PC-9 (cell line): ENCODE measurements around the gene C3. TPM values are rescaled to one million over a fixed set of nuclear protein-coding genes. Genes with fewer than 3 reads are reported as not detected.

ENCODE experiments used
- BruUV-seq: library from RNA; stranded (reverse); fragments of 400-500 nt; replicated peaks from 2 replicates; lab custom pipeline; 2021; lab: Mats Ljungman, UMichigan
- CTCF ChIA-PET: fragments of 300-600 bp; sonication (Branson Sonifier 250); formaldehyde crosslinking; loops from one replicate; lab custom pipeline; 2022; ENCODE audit warnings: antibody characterized with exemption; lab: Charles Lee
- POLR2A ChIA-PET: fragments of 300-600 bp; sonication (Branson Sonifier 250); formaldehyde crosslinking; loops from one replicate; lab custom pipeline; 2022; ENCODE audit warnings: antibody characterized with exemption; ENCODE audit not compliant: unreplicated experiment; lab: Charles Lee
- DNase-seq, 2 experiments: peaks; one replicate each; pipeline versions ENCODE4 v3.0.0 to v3.0.0-alpha.2; 2015 to 2022; ENCODE audit warnings: mixed read lengths in 1 of 2
- H2AFZ ChIP-seq: fragments of 200-600 bp; sonication (generic); 2 replicates; pipeline ENCODE4 v1.8.1; 2017; ENCODE audit warnings: antibody characterized with exemption
- H3F3A ChIP-seq: fragments of 200-600 bp; sonication (generic); 2 replicates; pipeline ENCODE4 v1.8.1; 2017; ENCODE audit warnings: antibody characterized with exemption, mild to moderate bottlenecking, low read depth; ENCODE audit not compliant: insufficient read depth
- H3K27ac ChIP-seq: fragments of 200-600 bp; sonication (generic); 2 replicates; pipeline ENCODE4 v1.6.1; 2016; ENCODE audit warnings: mixed run types
- H3K27me3 ChIP-seq: fragments of 200-600 bp; sonication (generic); 2 replicates; pipeline ENCODE4 v1.6.1; 2016; ENCODE audit warnings: low read depth, mixed run types; ENCODE audit not compliant: insufficient read depth
- H3K36me3 ChIP-seq: fragments of 200-600 bp; sonication (generic); 2 replicates; pipeline ENCODE4 v1.6.1; 2016; ENCODE audit warnings: low read depth, mixed run types
- H3K4me1 ChIP-seq: fragments of 200-600 bp; sonication (generic); replicated peaks from 2 replicates; pipeline ENCODE4 v1.6.1; 2016; ENCODE audit warnings: mixed run types; ENCODE audit not compliant: insufficient read depth
- H3K4me2 ChIP-seq: fragments of 200-600 bp; sonication (generic); 2 replicates; pipeline ENCODE4 v1.6.1; 2017; ENCODE audit warnings: mixed run types
- H3K4me3 ChIP-seq: fragments of 200-600 bp; sonication (generic); 2 replicates; pipeline ENCODE4 v1.6.1; 2016; ENCODE audit warnings: mixed run types
- H3K79me2 ChIP-seq: fragments of 200-600 bp; sonication (generic); 2 replicates; pipeline ENCODE4 v1.6.1; 2017; ENCODE audit warnings: low read depth, mixed run types
- H3K9me2 ChIP-seq: fragments of 200-600 bp; sonication (generic); 2 replicates; pipeline ENCODE4 v1.8.1; 2017; ENCODE audit warnings: mild to moderate bottlenecking; ENCODE audit not compliant: insufficient read depth
- H3K9me3 ChIP-seq: fragments of 200-600 bp; sonication (generic); 2 replicates; pipeline ENCODE4 v1.8.1; 2016; ENCODE audit warnings: low read depth; ENCODE audit not compliant: insufficient read depth
- H4K20me1 ChIP-seq: fragments of 200-600 bp; sonication (generic); 2 replicates; pipeline ENCODE4 v1.8.1; 2017; ENCODE audit not compliant: insufficient read depth
- EZH2 ChIP-seq: fragments of 200-600 bp; sonication (generic); IDR thresholded peaks from 2 replicates; pipeline ENCODE4 v1.8.0; 2017; ENCODE audit warnings: antibody characterized with exemption, low read depth
- intact Hi-C: fragments of 100-400 bp; cut with micrococcal nuclease; formaldehyde crosslinking; loops from one replicate; pipeline ENCODE4 v1.10.0; 2022; ENCODE audit not compliant: unreplicated experiment
- total RNA-seq: library from RNA; stranded (reverse); gene quantifications from 2 replicates; pipeline ENCODE4 v1.2.3, GENCODE V29; 2021
- TF ChIP-seq, protein P1 (sequence below): fragments of 200-600 bp; sonication (generic); conservative IDR thresholded peaks from 2 replicates; pipeline ENCODE4 v1.6.1; 2017; ENCODE audit warnings: mixed run types, antibody characterized with exemption, mild to moderate bottlenecking, moderate library complexity

Gene C3
- total RNA-seq, 1 experiment from 2014 or later = 130 TPM

GRCh38 chr19:6687114-6687513 lies 33.3 kb downstream of the C3 start:
- Histone ChIP-seq H3K4me2 (no peak overlapping the region), H4K20me1 (no peaks in the 10 kb centered on the region), H3K9me3 (no peaks in the 10 kb centered on the region), H3K27me3 (no peaks in the 10 kb centered on the region), H3K9me2 (no peaks in the 10 kb centered on the region), H3K4me3 (no peak overlapping the region), H3K79me2 (no peaks in the 10 kb centered on the region), H3K27ac (no peak overlapping the region), H3K36me3 (no peaks in the 10 kb centered on the region), H3K4me1 (0 out of 2 replicates have a peak, but pooled peaks cover under 1% of the 10 kb centered on the region), H2AFZ (no peak overlapping the region), H3F3A (no peaks in the 10 kb centered on the region; the same call in 1 of the 2 replicates)
- no peak for DNase-seq
- intact Hi-C loops = no loop called here
- TF ChIP-seq EZH2 = no peak
- TF ChIP-seq, protein P1, sequence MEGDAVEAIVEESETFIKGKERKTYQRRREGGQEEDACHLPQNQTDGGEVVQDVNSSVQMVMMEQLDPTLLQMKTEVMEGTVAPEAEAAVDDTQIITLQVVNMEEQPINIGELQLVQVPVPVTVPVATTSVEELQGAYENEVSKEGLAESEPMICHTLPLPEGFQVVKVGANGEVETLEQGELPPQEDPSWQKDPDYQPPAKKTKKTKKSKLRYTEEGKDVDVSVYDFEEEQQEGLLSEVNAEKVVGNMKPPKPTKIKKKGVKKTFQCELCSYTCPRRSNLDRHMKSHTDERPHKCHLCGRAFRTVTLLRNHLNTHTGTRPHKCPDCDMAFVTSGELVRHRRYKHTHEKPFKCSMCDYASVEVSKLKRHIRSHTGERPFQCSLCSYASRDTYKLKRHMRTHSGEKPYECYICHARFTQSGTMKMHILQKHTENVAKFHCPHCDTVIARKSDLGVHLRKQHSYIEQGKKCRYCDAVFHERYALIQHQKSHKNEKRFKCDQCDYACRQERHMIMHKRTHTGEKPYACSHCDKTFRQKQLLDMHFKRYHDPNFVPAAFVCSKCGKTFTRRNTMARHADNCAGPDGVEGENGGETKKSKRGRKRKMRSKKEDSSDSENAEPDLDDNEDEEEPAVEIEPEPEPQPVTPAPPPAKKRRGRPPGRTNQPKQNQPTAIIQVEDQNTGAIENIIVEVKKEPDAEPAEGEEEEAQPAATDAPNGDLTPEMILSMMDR = no peak
- ChIA-PET CTCF (interaction anchor here (0.6 kb wide), 1 partner anchor 737 kb away, joined by 4 read pairs; no protein-coding TSS in a partner anchor), POLR2A (interaction anchor here (0.6 kb wide), 1 partner anchor 149 kb away, joined by 4 read pairs; no protein-coding TSS in a partner anchor)
- no TSS peak for BruUV-seq

GRCh38 chr19:6686628-6686975 lies 33.8 kb downstream of the C3 start:
- H3K36me3 ChIP-seq = no peaks in the 10 kb centered on the region
- no TSS peak for BruUV-seq
- no peaks in the 10 kb centered on the region for H3K9me3 ChIP-seq
- TF ChIP-seq, protein P1 = no peak
- no peak for TF ChIP-seq EZH2
- H3K9me2 ChIP-seq = no peaks in the 10 kb centered on the region
- ChIA-PET CTCF (no interaction called here), POLR2A (interaction anchor here (0.6 kb wide), 1 partner anchor 413 kb away, joined by 3 read pairs; no protein-coding TSS in a partner anchor)
- H3K4me3 ChIP-seq = no peak overlapping the region
- H3K79me2 ChIP-seq = no peaks in the 10 kb centered on the region
- no peak overlapping the region for H3K4me2 ChIP-seq
- no peaks in the 10 kb centered on the region for H4K20me1 ChIP-seq
- H3K4me1 ChIP-seq = peaks cover 5% of the 10 kb centered on the region; the same call in 1 of the 2 replicates
- H3K27ac ChIP-seq = no peak overlapping the region
- no peaks in the 10 kb centered on the region for H3K27me3 ChIP-seq
- no peak overlapping the region for H2AFZ ChIP-seq
- H3F3A ChIP-seq = peaks cover 1% of the 10 kb centered on the region; the same call in 1 of the 2 replicates
- intact Hi-C loops = no loop called here
- no peak for DNase-seq

GRCh38 chr19:6685962-6686627 lies 34.4 kb downstream of the C3 start:
- ChIA-PET POLR2A (interaction anchor here (0.6 kb wide), 1 partner anchor 413 kb away, joined by 3 read pairs; no protein-coding TSS in a partner anchor), CTCF (no interaction called here)
- H2AFZ ChIP-seq = no peak overlapping the region
- no peak overlapping the region for H3K4me2 ChIP-seq
- H4K20me1 ChIP-seq = no peaks in the 10 kb centered on the region
- no TSS peak for BruUV-seq
- H3K9me2 ChIP-seq = no peaks in the 10 kb centered on the region
- no peak for DNase-seq
- no peaks in the 10 kb centered on the region for H3K27me3 ChIP-seq
- TF ChIP-seq, protein P1 = no peak
- TF ChIP-seq EZH2 = no peak
- H3K27ac ChIP-seq = no peak overlapping the region
- no peaks in the 10 kb centered on the region for H3K9me3 ChIP-seq
- no peaks in the 10 kb centered on the region for H3K79me2 ChIP-seq
- peaks cover 6% of the 10 kb centered on the region; the same call in 1 of the 2 replicates for H3F3A ChIP-seq
- H3K36me3 ChIP-seq = no peaks in the 10 kb centered on the region
- no peak overlapping the region for H3K4me3 ChIP-seq
- H3K4me1 ChIP-seq = peaks cover 10% of the 10 kb centered on the region
- intact Hi-C loops = no loop called here
